SK-N-MC (cell line): ENCODE data around the gene MACC1.

Experiments
- EZH2 ChIP-seq: fragments of 200-600 bp; sonication (generic); IDR thresholded peaks from one replicate; pipeline ENCODE4 v1.6.1; 2017; ENCODE audit warnings: antibody characterized with exemption
- POLR2AphosphoS5 ChIP-seq: IDR thresholded peaks from 2 replicates; pipeline ENCODE4 v1.6.1; 2012; ENCODE audit warnings: mild to moderate bottlenecking, low read depth, low read length, borderline replicate concordance

- TF ChIP-seq POLR2AphosphoS5 = no peak
- TF ChIP-seq EZH2 = no peak
These were observed 59.7 kb downstream of the MACC1 start for GRCh38 chr7:20157456-20157855.
